ENCODE data around the gene HP1BP3. TPM values are rescaled to one million over a fixed set of nuclear protein-coding genes. Genes with fewer than 3 reads are reported as not detected.

The HP1BP3 gene
- total and polyA plus RNA-seq, 2 experiments from 2014 or later, result 89.1 to 112 TPM

DNA sequence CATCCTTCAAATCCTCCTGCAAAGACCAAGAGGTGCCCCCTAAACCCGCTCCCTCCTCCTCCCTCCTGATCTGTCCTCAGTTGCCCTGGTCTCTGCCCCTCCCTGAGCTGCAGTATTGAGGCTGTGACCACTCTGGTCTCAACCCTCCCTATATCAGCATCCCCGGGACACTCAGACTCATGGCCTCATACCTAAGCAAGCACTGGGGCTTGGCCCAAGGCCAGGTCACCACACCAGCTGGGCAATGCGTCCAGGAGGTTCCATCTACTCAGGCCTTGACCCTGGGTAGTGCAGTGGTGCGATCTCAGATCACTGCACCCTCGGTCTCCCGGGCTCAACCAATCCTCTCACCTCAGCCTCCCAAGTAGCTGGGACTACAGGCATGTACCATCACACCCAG is 79.0 kb downstream of the HP1BP3 start:
- ATAC-seq (no peak), DNase-seq (ENCODE audit: low spot score) (no peak)
- Mint-ChIP-seq H3K36me3 (ENCODE audit: low read depth) (peaks cover 26% of the 10 kb centered on the region), H3K27me3 (ENCODE audit: insufficient read depth, low read depth, poor library complexity) (peaks cover 7% of the 10 kb centered on the region), H3K9me3 (0 out of 3 replicates have a peak, but pooled peaks cover 1% of the 10 kb centered on the region), H3K4me3 (no peak overlapping the region), H3K4me1 (no peaks in the 10 kb centered on the region), H3K27ac (no peak overlapping the region)
- H3K4me1 ChIP-seq (ENCODE audit: insufficient read depth), result no peaks in the 10 kb centered on the region
- H3K79me2 ChIP-seq (replicated peaks; ENCODE audit: insufficient read depth), result no peaks in the 10 kb centered on the region
- H3K9me2 ChIP-seq (ENCODE audit: insufficient read depth), result no peaks in the 10 kb centered on the region
- H4K20me1 ChIP-seq (replicated peaks; ENCODE audit: insufficient read depth), result peaks cover 4% of the 10 kb centered on the region; the same call in 1 of the 2 replicates
- H3K27me3 ChIP-seq (ENCODE audit: insufficient read depth), result no peaks in the 10 kb centered on the region
- H3K4me2 ChIP-seq, result no peak overlapping the region
- no peak overlapping the region for H3K27ac ChIP-seq (ENCODE audit: low read depth)
- H3K36me3 ChIP-seq (ENCODE audit: insufficient read depth), result no peaks in the 10 kb centered on the region; the same call in 1 of the 2 replicates
- no peak overlapping the region for H3K4me3 ChIP-seq
- H2AFZ ChIP-seq, result no peak overlapping the region
- 0 out of 2 replicates have a peak, but pooled peaks cover 4% of the 10 kb centered on the region for H3F3A ChIP-seq (replicated peaks; ENCODE audit: low read depth)
- TF ChIP-seq, protein P1, sequence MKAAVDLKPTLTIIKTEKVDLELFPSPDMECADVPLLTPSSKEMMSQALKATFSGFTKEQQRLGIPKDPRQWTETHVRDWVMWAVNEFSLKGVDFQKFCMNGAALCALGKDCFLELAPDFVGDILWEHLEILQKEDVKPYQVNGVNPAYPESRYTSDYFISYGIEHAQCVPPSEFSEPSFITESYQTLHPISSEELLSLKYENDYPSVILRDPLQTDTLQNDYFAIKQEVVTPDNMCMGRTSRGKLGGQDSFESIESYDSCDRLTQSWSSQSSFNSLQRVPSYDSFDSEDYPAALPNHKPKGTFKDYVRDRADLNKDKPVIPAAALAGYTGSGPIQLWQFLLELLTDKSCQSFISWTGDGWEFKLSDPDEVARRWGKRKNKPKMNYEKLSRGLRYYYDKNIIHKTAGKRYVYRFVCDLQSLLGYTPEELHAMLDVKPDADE (IDR thresholded peaks at IDR 0.05), result no peak
- no peak for TF ChIP-seq REST (IDR thresholded peaks at IDR 0.05; ENCODE audit: unreplicated experiment)
- no peak for TF ChIP-seq ZNF331 (CRISPR knock-in tag; IDR thresholded peaks at IDR 0.05; ENCODE audit: low read depth)
- no peak for TF ChIP-seq POLR2AphosphoS5 (IDR thresholded peaks at IDR 0.05; ENCODE audit: low read depth)
- TF ChIP-seq, protein P2, sequence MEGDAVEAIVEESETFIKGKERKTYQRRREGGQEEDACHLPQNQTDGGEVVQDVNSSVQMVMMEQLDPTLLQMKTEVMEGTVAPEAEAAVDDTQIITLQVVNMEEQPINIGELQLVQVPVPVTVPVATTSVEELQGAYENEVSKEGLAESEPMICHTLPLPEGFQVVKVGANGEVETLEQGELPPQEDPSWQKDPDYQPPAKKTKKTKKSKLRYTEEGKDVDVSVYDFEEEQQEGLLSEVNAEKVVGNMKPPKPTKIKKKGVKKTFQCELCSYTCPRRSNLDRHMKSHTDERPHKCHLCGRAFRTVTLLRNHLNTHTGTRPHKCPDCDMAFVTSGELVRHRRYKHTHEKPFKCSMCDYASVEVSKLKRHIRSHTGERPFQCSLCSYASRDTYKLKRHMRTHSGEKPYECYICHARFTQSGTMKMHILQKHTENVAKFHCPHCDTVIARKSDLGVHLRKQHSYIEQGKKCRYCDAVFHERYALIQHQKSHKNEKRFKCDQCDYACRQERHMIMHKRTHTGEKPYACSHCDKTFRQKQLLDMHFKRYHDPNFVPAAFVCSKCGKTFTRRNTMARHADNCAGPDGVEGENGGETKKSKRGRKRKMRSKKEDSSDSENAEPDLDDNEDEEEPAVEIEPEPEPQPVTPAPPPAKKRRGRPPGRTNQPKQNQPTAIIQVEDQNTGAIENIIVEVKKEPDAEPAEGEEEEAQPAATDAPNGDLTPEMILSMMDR (conservative IDR thresholded peaks at IDR 0.05; ENCODE audit: low read depth in 2 of 2), result no peak
- TF ChIP-seq CREB1 (CRISPR knock-in tag; IDR thresholded peaks at IDR 0.05; ENCODE audit: low read depth), result no peak
- TF ChIP-seq EZH2 (IDR thresholded peaks at IDR 0.05; ENCODE audit: low read depth, unreplicated experiment), result no peak
- no peak for TF ChIP-seq ZNF462 (CRISPR knock-in tag; IDR thresholded peaks at IDR 0.05)
- TF ChIP-seq ZNF114 (CRISPR knock-in tag; IDR thresholded peaks at IDR 0.05), result no peak
- no peak for TF ChIP-seq NANOG (IDR thresholded peaks at IDR 0.05; ENCODE audit: borderline replicate concordance)
- no peak for TF ChIP-seq STAT1 (IDR thresholded peaks at IDR 0.05; ENCODE audit: unreplicated experiment)
- no peak for TF ChIP-seq JUNB (IDR thresholded peaks at IDR 0.05; ENCODE audit: unreplicated experiment)
- no peak for TF ChIP-seq EZH2phosphoT487 (IDR thresholded peaks at IDR 0.05; ENCODE audit: unreplicated experiment)
